Activated T-cell treated with anti-CD3 and anti-CD28 coated beads, Interleukin-2, amount 50 U/mL, for 72 hours (primary cell): ENCODE measurements around the gene SH3PXD2B. TPM values are rescaled to one million over a fixed set of nuclear protein-coding genes. Genes with fewer than 3 reads are reported as not detected.
A peak's percentile ranks its signal among the peaks of the same experiment; 100 is the strongest.
"Not testable (repeated sequence)": the region's sequence is repeated elsewhere in the genome, so short reads cannot be mapped to it uniquely, and the experiment has no call there.

ENCODE experiments used
- ATAC-seq, 2 donors: fragments of 150-1000 bp; cut with Tn5 transposase; replicated peaks in 1 of 2; 2 replicates each; pipeline ENCODE4 v1.10.0; 2021; ENCODE audit warnings: moderate library complexity in 2 of 2, mild to moderate bottlenecking in 1 of 2
- DNase-seq, 2 donors: peaks; one replicate each; pipeline ENCODE4 v3.0.0; 2021 to 2022; ENCODE audit warnings: mixed read lengths in 1 of 2
- H3K27ac Mint-ChIP-seq: one replicate; pipeline ENCODE4 v1.8.0; 2022; ENCODE audit warnings: mild to moderate bottlenecking, moderate library complexity, mixed read lengths
- H3K27me3 Mint-ChIP-seq: one replicate; pipeline ENCODE4 v1.8.0; 2022; ENCODE audit warnings: low read depth, mixed read lengths
- H3K36me3 Mint-ChIP-seq, 2 donors: one replicate each; pipeline ENCODE4 v1.8.0; 2022; ENCODE audit warnings: mixed read lengths in 2 of 2, mild to moderate bottlenecking in 1 of 2; ENCODE audit not compliant: insufficient read depth in 2 of 2
- H3K4me1 Mint-ChIP-seq: one replicate; pipeline ENCODE4 v1.8.0; 2022; ENCODE audit warnings: low read depth, mixed read lengths
- H3K4me3 Mint-ChIP-seq, 2 donors: one replicate each; pipeline ENCODE4 v1.8.0; 2022; ENCODE audit warnings: mild to moderate bottlenecking in 2 of 2, mixed read lengths in 2 of 2, moderate library complexity in 2 of 2
- H3K9me3 Mint-ChIP-seq, 2 donors: one replicate each; pipeline ENCODE4 v1.8.0; 2022; ENCODE audit warnings: mixed read lengths in 2 of 2
- total RNA-seq, 2 donors: library from RNA; stranded (reverse); gene quantifications; one replicate each; pipeline ENCODE4 v1.2.3, GENCODE V29; 2022

Gene SH3PXD2B
- total RNA-seq, 2 donors from 2014 or later: 0.49 to 1.3 TPM

DNA sequence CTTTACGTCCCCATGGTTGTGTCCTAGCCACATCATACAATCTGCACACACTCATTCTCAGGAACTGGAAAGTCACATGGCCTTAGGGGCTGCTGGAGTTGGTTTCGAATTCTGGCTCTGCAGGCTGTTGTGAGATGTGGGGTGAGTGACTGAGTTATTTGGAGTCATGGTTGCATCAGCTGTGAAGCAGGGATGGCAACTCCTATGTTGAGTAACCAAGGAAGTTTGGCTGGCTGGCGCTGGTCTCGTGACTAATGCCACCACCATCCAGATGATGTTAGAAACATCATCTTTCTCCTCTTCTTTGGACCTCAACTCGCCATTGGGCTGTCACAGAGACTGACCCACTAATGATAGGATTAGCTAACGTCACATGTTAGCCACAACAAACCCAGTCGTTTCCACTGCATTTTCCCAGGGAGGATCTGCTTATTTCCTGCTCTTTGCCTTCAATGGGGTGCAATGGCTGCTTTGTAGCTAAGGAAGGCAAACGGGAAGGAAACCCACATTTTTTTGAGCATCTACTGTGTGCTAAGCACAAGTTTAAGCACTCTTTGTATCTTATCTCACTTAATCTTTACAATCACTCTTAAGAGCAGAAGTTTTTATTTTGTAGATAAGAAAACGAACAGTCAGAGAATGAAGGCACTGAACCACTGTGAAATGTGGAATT is 92.6 kb downstream of the SH3PXD2B start:
- ATAC-seq (peak; percentile 88 to 97), DNase-seq (peak; percentile 33 to 71)
- Mint-ChIP-seq H3K9me3 (peaks cover 2 to 3% of the 10 kb centered on the region in 2 donors), H3K4me3 (peak overlapping the region; percentile 29 to 63), H3K27me3 (no peaks in the 10 kb centered on the region), H3K36me3 (peaks cover 0 to 8% of the 10 kb centered on the region in 2 donors), H3K27ac (peak overlapping the region; percentile 94), H3K4me1 (peaks cover 15% of the 10 kb centered on the region)

GRCh38 chr5:172358345-172358744 is 96.0 kb downstream of the SH3PXD2B start:
- Mint-ChIP-seq H3K4me1 (peaks cover 10% of the 10 kb centered on the region), H3K27me3 (peaks cover 7% of the 10 kb centered on the region), H3K9me3 (peaks cover 2 to 3% of the 10 kb centered on the region in 2 donors), H3K4me3 (no peak overlapping the region), H3K27ac (no peak overlapping the region), H3K36me3 (peaks cover 0 to 8% of the 10 kb centered on the region in 2 donors)
- DNase-seq (no peak), ATAC-seq (no peak)

GRCh38 chr5:172356527-172356926 is 97.8 kb downstream of the SH3PXD2B start:
- peaks cover 7% of the 10 kb centered on the region for H3K27me3 Mint-ChIP-seq
- H3K9me3 Mint-ChIP-seq: peaks cover 0 to 2% of the 10 kb centered on the region in 2 donors
- peaks cover 0 to 3% of the 10 kb centered on the region in 2 donors for H3K36me3 Mint-ChIP-seq
- no peak overlapping the region for H3K4me3 Mint-ChIP-seq
- no peak for ATAC-seq
- H3K27ac Mint-ChIP-seq: no peak overlapping the region
- no peak for DNase-seq
- peaks cover 4% of the 10 kb centered on the region for H3K4me1 Mint-ChIP-seq

GRCh38 chr5:172356047-172356446 is 98.3 kb downstream of the SH3PXD2B start:
- no peak for DNase-seq
- peaks cover 7% of the 10 kb centered on the region for H3K27me3 Mint-ChIP-seq
- H3K4me1 Mint-ChIP-seq: no peaks in the 10 kb centered on the region
- no peaks in the 10 kb centered on the region for H3K9me3 Mint-ChIP-seq
- ATAC-seq: no peak
- H3K27ac Mint-ChIP-seq: no peak overlapping the region
- H3K36me3 Mint-ChIP-seq: no peaks in the 10 kb centered on the region
- H3K4me3 Mint-ChIP-seq: no peak overlapping the region

- DNase-seq (no peak), ATAC-seq (no peak)
- H3K36me3 Mint-ChIP-seq: no peaks in the 10 kb centered on the region
- H3K4me1 Mint-ChIP-seq: no peaks in the 10 kb centered on the region
- no peaks in the 10 kb centered on the region for H3K9me3 Mint-ChIP-seq
- H3K27me3 Mint-ChIP-seq: peaks cover 7% of the 10 kb centered on the region
- H3K27ac Mint-ChIP-seq: no peak overlapping the region
- H3K4me3 Mint-ChIP-seq: no peak overlapping the region
Observed at GRCh38 chr5:172353846-172354245, 100.5 kb downstream of the SH3PXD2B start.

DNA sequence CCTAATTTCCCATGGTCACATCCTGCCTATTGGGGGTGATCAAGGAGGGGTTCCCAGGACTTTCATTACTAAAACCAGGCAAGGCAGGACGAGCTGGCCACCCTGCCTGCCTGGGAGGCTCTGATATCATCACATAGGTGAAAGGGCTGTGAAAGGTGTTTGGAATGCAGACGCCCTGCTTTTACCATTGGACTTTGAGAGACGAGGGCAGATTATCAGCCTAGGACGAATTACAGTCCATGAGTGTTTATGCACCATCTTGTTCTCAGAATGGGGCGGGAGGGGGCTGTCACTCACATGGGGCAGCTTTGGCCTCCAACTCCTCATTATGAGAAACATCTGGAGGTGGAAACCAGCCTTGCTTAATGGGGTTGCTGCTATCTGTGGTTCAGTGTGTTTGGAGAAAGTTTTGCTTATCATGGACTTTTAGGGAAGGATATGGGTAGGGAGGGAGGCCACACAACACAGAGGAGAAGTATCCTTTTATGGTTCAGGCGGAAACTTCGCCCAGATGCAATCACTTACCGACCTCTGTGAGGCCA is 101.0 kb downstream of the SH3PXD2B start:
- no peak for DNase-seq
- Mint-ChIP-seq H3K4me3 (no peak overlapping the region), H3K36me3 (no peaks in the 10 kb centered on the region), H3K9me3 (no peaks in the 10 kb centered on the region), H3K27ac (no peak overlapping the region), H3K4me1 (no peaks in the 10 kb centered on the region), H3K27me3 (peaks cover 7% of the 10 kb centered on the region)
- no peak for ATAC-seq

DNA sequence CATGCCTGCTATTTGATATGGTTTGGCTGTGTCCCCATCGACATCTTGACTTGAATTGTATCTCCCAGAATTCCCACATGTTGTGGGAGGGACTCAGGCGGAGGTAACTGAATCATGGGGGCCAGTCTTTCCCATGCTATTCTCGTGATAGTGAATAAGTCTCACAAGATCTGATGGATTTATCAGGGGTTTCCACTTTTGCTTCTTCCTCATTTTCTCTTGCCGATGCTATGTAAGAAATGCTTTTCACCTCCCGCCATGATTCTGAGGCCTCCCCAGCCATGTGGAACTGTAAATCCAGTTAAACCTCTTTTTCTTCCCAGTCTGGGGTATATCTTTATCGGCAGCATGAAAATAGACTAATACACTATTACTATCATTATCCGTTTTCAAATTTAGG is 101.8 kb downstream of the SH3PXD2B start:
- not testable (repeated sequence) for ATAC-seq, H3K27ac Mint-ChIP-seq, DNase-seq, H3K27me3 Mint-ChIP-seq, H3K4me1 Mint-ChIP-seq, H3K4me3 Mint-ChIP-seq, H3K36me3 Mint-ChIP-seq, H3K9me3 Mint-ChIP-seq

GRCh38 chr5:172351240-172351778 is 103.0 kb downstream of the SH3PXD2B start:
- Mint-ChIP-seq H3K36me3 (no peaks in the 10 kb centered on the region), H3K4me3 (no peak overlapping the region), H3K4me1 (no peaks in the 10 kb centered on the region), H3K27me3 (peaks cover 7% of the 10 kb centered on the region), H3K9me3 (no peaks in the 10 kb centered on the region), H3K27ac (no peak overlapping the region)
- DNase-seq (no peak), ATAC-seq (no peak)

GRCh38 chr5:172350212-172351181 is 103.8 kb downstream of the SH3PXD2B start:
- Mint-ChIP-seq H3K27ac (no peak overlapping the region), H3K9me3 (no peaks in the 10 kb centered on the region), H3K4me1 (no peaks in the 10 kb centered on the region)

GRCh38 chr5:172348733-172349132 is 105.6 kb downstream of the SH3PXD2B start:
- not testable (repeated sequence) for DNase-seq

More at GRCh38 chr5:172350212-172351181, 103.8 kb downstream of the SH3PXD2B start:
- no peak for ATAC-seq
- no peak overlapping the region for H3K4me3 Mint-ChIP-seq
- no peaks in the 10 kb centered on the region for H3K36me3 Mint-ChIP-seq
- DNase-seq: no peak
- peaks cover 7% of the 10 kb centered on the region for H3K27me3 Mint-ChIP-seq

GRCh38 chr5:172348084-172348483 is 106.2 kb downstream of the SH3PXD2B start:
- H3K9me3 Mint-ChIP-seq: no peaks in the 10 kb centered on the region
- no peak for DNase-seq
- H3K4me3 Mint-ChIP-seq: no peak overlapping the region
- no peaks in the 10 kb centered on the region for H3K36me3 Mint-ChIP-seq
- H3K4me1 Mint-ChIP-seq: no peaks in the 10 kb centered on the region
- no peaks in the 10 kb centered on the region for H3K27me3 Mint-ChIP-seq
- ATAC-seq: no peak
- H3K27ac Mint-ChIP-seq: no peak overlapping the region

More at GRCh38 chr5:172348733-172349132, 105.6 kb downstream of the SH3PXD2B start:
- H3K9me3 Mint-ChIP-seq, H3K4me1 Mint-ChIP-seq, H3K27me3 Mint-ChIP-seq, H3K27ac Mint-ChIP-seq, H3K4me3 Mint-ChIP-seq, ATAC-seq, H3K36me3 Mint-ChIP-seq: not testable (repeated sequence)

- H3K4me3 Mint-ChIP-seq: no peak overlapping the region
- no peak overlapping the region for H3K27ac Mint-ChIP-seq
- no peaks in the 10 kb centered on the region for H3K36me3 Mint-ChIP-seq
Observed at GRCh38 chr5:172347496-172348052, 106.8 kb downstream of the SH3PXD2B start.

More at GRCh38 chr5:172347496-172348052, 106.8 kb downstream of the SH3PXD2B start:
- Mint-ChIP-seq H3K4me1 (no peaks in the 10 kb centered on the region), H3K9me3 (no peaks in the 10 kb centered on the region), H3K27me3 (no peaks in the 10 kb centered on the region)
- DNase-seq: no peak
- no peak for ATAC-seq
